GM12865 (cell line): ENCODE data around the gene TNRC6B.

Experiments used
- DNase-seq: peaks from one replicate; pipeline ENCODE4 v3.0.0; 2010; ENCODE audit warnings: low read depth
- H3K4me3 ChIP-seq: 2 replicates; pipeline ENCODE4 v1.5.1; 2011; ENCODE audit warnings: mild to moderate bottlenecking, low read depth, low read length, control low read depth
- TF ChIP-seq, protein P1 (sequence below): IDR thresholded peaks from 2 replicates; pipeline ENCODE4 v1.5.1; 2011; ENCODE audit warnings: low read length, control low read depth, low read depth, inconsistent platforms; ENCODE audit not compliant: insufficient read depth; ENCODE audit errors: missing control alignments

The TNRC6B gene

DNA sequence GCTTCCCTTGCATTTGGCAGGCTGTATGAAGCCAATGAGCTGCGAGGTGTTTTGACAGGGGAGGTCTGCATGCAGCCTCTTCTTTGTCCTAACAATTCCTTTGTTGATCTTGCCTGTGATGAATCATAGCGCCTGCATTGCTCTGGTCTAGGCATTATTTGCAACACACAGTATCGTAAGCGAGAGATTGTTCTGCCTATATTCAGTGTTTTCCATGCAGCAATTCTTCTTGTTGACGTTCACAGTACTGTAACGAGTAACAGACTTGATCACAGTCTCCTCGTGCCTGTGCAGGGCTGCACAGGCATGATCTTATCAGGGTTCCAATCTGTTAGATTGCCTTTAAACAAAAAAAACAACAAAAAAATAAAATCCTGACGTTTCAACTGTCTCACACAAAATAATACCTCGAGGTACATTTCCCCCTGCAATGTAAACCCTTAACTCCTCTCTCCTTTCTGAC lies 154.6 kb downstream of the TNRC6B start:
- TF ChIP-seq, protein P1, sequence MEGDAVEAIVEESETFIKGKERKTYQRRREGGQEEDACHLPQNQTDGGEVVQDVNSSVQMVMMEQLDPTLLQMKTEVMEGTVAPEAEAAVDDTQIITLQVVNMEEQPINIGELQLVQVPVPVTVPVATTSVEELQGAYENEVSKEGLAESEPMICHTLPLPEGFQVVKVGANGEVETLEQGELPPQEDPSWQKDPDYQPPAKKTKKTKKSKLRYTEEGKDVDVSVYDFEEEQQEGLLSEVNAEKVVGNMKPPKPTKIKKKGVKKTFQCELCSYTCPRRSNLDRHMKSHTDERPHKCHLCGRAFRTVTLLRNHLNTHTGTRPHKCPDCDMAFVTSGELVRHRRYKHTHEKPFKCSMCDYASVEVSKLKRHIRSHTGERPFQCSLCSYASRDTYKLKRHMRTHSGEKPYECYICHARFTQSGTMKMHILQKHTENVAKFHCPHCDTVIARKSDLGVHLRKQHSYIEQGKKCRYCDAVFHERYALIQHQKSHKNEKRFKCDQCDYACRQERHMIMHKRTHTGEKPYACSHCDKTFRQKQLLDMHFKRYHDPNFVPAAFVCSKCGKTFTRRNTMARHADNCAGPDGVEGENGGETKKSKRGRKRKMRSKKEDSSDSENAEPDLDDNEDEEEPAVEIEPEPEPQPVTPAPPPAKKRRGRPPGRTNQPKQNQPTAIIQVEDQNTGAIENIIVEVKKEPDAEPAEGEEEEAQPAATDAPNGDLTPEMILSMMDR = no peak
- DNase-seq = no peak
- no peak overlapping the region for H3K4me3 ChIP-seq

DNA sequence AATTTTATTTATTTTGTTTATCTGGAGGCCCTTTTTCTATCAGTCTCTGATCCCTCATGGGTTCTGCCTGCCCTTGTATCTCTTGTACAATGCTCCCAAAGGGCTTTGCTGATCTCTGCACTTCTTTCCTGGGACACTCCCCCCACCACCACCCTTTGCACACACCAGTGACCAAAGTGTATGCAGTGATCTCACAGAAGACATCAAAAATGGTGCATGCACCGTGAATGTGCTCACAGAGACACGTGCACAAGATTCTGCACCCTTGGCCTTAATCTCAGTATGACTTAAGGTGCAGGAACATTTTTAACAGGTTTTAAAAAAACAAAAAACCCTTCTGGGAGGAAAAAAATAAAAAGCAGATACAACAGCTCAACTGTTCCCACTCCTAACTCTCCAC lies 156.3 kb downstream of the TNRC6B start:
- TF ChIP-seq, protein P1 = no peak
- no peak overlapping the region for H3K4me3 ChIP-seq
- no peak for DNase-seq

DNA sequence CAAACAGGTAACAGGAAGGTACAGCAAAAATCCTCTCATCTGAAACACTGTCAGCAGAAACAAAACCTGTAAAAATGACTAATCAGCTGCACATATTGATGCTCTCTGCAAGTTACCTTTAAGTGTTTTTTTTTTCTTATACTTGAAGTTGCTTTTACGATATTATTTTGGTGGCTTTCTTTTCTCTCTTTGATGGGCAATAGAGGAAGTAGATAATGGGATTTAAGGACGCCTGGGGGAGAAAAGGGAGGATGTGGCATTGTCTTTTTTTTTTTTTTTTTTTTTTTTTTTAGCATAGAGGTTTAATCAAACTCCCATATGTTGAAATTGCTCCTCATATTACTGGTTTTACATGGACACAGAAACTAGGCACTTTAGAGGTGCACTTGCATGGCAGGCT lies 157.2 kb downstream of the TNRC6B start:
- TF ChIP-seq, protein P1 = no peak
- H3K4me3 ChIP-seq = no peak overlapping the region
- peak; percentile 26 for DNase-seq

DNA sequence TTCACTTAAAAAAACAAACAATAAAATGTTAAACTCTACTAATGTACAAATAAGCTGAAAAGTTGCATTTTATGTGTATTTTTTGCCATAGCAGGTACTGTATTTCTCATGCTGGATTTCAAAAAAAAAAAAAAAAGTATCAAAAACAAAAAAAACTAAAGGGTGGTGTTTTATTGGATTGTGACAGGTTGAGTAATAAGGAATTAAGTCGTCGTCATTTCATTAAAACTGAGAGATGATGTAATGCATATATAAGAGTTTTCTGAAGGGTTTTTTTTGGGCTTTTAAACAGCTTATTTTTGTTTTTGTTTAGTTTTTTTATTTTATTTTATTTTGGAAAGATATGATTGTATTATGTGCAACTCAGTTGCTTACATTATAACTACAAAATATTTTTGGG lies 157.6 kb downstream of the TNRC6B start:
- no peak overlapping the region for H3K4me3 ChIP-seq
- DNase-seq = no peak
- TF ChIP-seq, protein P1 = no peak

DNA sequence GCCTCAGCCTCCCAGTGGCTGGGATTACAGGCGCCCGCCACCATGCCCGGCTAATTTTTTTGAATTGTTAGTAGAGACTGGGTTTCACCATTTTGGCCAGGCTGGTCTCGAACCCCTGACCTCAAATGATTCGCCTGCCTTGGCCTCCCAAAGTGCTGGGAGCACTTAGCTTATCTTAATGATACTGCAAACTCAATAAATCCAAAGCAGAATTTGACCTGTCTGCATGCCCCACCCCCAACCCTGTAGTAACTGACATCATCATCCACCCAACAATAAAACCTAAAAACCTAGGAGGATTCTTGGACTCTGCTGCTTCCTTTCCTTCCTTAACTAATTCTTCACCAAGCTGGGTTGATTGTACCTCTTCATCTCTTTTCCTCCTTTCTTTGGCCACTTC lies 162.3 kb downstream of the TNRC6B start:
- no peak for DNase-seq
- no peak overlapping the region for H3K4me3 ChIP-seq
- TF ChIP-seq, protein P1 = no peak

DNA sequence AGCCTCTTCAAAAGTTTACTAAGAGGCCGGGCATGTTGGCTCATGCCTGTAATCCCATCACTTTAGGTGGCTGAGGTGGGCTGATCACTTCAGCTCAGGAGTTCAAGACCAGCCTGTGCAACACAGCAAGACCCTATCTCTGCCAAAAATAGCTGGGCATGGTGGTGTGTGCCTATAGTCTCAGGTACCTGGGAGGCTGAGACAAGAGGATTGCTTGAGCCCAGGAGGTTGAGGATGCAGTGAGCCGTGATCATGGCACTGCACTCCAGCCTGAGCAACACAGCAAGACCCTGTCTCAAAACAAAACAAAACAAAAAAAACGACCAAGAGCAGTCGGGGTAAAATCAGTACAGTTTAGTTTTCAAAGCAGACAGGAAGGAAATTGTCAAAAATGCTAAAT lies 163.9 kb downstream of the TNRC6B start:
- H3K4me3 ChIP-seq = no peak overlapping the region
- no peak for DNase-seq
- TF ChIP-seq, protein P1 = no peak

- no peak overlapping the region for H3K4me3 ChIP-seq
- TF ChIP-seq, protein P1 = no peak
- no peak for DNase-seq
Measured at GRCh38 chr22:40342521-40342920, 164.8 kb downstream of the TNRC6B start.
